Stimulated activated CD8-positive, alpha-beta memory T cell treated with anti-CD3 and anti-CD28 coated beads, Interleukin-15, amount 100 ng/mL, for 48 hours (primary cell): ENCODE results near the gene CDK4.

Experiments
- DNase-seq, 2 donors: peaks; one replicate each; pipeline ENCODE4 v3.0.0-alpha.2; 2020; ENCODE audit warnings: low read depth in 2 of 2

CDK4 gene

GRCh38 chr12:57712701-57713100 lies 39.4 kb downstream of the CDK4 start:
- no peak for DNase-seq

GRCh38 chr12:57708296-57708695 lies 43.8 kb downstream of the CDK4 start:
- no peak for DNase-seq

- no peak for DNase-seq
These were observed 44.9 kb downstream of the CDK4 start for GRCh38 chr12:57707250-57707649.

- no peak for DNase-seq
These were observed 51.8 kb downstream of the CDK4 start for GRCh38 chr12:57700317-57700716.

- DNase-seq, result no peak
These were observed 53.7 kb downstream of the CDK4 start for GRCh38 chr12:57698414-57698813.
